ENCODE data around the gene SNX10. TPM values are rescaled to one million over a fixed set of nuclear protein-coding genes. Genes with fewer than 3 reads are reported as not detected.
A peak's percentile ranks its signal among the peaks of the same experiment; 100 is the strongest.
"Not testable (repeated sequence)": the region's sequence is repeated elsewhere in the genome, so short reads cannot be mapped to it uniquely, and the experiment has no call there.

Gene SNX10
- total RNA-seq, 4 donors from 2014 or later, result 1.5 to 5.9 (median 3.1) TPM; not detected in 1

DNA sequence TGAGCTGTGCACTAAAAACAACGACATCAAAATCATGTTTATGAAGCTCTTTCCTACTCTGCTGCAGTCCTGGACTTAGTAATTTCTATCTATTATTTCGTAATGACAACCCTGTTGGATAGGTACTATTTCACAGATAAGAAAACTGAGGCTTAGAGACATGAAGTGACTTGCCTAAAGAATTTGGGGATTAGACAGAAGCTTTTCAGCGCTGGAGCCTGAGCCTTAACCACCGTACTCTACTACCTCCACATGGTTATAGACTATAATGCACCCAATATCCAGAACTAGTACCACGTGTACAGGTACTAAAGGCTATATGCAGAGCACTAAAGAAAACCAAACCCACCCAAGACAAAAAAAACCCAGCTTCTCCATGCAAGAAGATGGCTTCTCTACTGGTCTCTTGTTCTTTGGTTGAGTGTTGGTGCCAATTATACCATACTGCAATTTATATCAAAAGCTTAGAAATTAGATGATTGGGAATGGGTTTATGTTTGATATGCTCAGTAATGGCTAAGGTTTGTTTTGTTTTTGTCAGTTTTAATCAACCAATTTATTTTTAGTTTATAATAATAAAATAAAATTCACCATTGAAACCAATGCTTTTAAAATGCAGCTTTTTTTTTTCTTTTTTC, 6.5 kb upstream of the SNX10 start:
- no peak for TF ChIP-seq POLR2AphosphoS5 (IDR thresholded peaks at IDR 0.05)
- TF ChIP-seq POLR2A (IDR thresholded peaks at IDR 0.05), result no peak
- no peak for TF ChIP-seq EP300 (IDR thresholded peaks at IDR 0.05; ENCODE audit: low read depth)
- in situ Hi-C loops (cut with MboI; ENCODE audit: low pct_ligation_motif_present in 1 of 4, low pct_unique_long_range_greater_than_20kb in 1 of 4, low sequenced_read_pairs in 3 of 4) (no loop called here), intact Hi-C loops (cut with DNase I; ENCODE audit: low total_unique reads) (no loop called here)
- no peaks in the 10 kb centered on the region for H3K27me3 ChIP-seq
- no peaks in the 10 kb centered on the region for H3K36me3 ChIP-seq
- no peak for DNase-seq
- no peaks in the 10 kb centered on the region for H3K9me3 ChIP-seq
- 70 to 85% methylated on average over 5 of the region's 5 CpGs for WGBS, 2 donors (ENCODE audit: low coverage in 1 of 2)
- H3K4me1 ChIP-seq, result no peaks in the 10 kb centered on the region
- no peak overlapping the region for H3K27ac ChIP-seq
- no peak overlapping the region for H3K4me3 ChIP-seq

- Histone ChIP-seq H3K27ac (no peak overlapping the region), H3K9me3 (no peaks in the 10 kb centered on the region), H3K4me3 (no peak overlapping the region), H3K36me3 (no peaks in the 10 kb centered on the region), H3K27me3 (no peaks in the 10 kb centered on the region), H3K4me1 (no peaks in the 10 kb centered on the region)
- TF ChIP-seq POLR2AphosphoS5 (IDR thresholded peaks at IDR 0.05) (no peak), POLR2A (IDR thresholded peaks at IDR 0.05) (no peak)
- WGBS, 2 donors (ENCODE audit: low coverage in 1 of 2), result 61 to 85% methylated on average over 2 of the region's 2 CpGs
- in situ Hi-C loops (cut with MboI; ENCODE audit: low pct_ligation_motif_present in 1 of 4, low pct_unique_long_range_greater_than_20kb in 1 of 4, low sequenced_read_pairs in 3 of 4), result no loop called here
- DNase-seq, result no peak
- intact Hi-C loops (cut with DNase I; ENCODE audit: low total_unique reads), result no loop called here
These were observed 5.5 kb upstream of the SNX10 start for GRCh38 chr7:26286157-26286556.

- H3K9me3 ChIP-seq; intact Hi-C loops (cut with DNase I; ENCODE audit: low total_unique reads); H3K4me3 ChIP-seq; in situ Hi-C loops (cut with MboI; ENCODE audit: low pct_ligation_motif_present in 1 of 4, low pct_unique_long_range_greater_than_20kb in 1 of 4, low sequenced_read_pairs in 3 of 4); H3K27ac ChIP-seq; DNase-seq; H3K27me3 ChIP-seq; H3K36me3 ChIP-seq: not testable (repeated sequence)
- WGBS, 2 donors (ENCODE audit: low coverage in 1 of 2), result 61 to 88% methylated on average over 2 to 5 of the region's 5 CpGs
- H3K4me1 ChIP-seq, result peaks cover 0 to 12% (median 2%) of the 10 kb centered on the region in 4 donors
These were observed 3.5 kb upstream of the SNX10 start for GRCh38 chr7:26288126-26288525.

- no peaks in the 10 kb centered on the region for H3K36me3 ChIP-seq
- H3K27me3 ChIP-seq, result no peaks in the 10 kb centered on the region
- no peak overlapping the region for H3K27ac ChIP-seq
- DNase-seq, result no peak
- no peak for TF ChIP-seq EP300 (IDR thresholded peaks at IDR 0.05; ENCODE audit: low read depth)
- TF ChIP-seq CTCF (IDR thresholded peaks at IDR 0.05), result no peak
- TF ChIP-seq POLR2AphosphoS5 (IDR thresholded peaks at IDR 0.05), result no peak
- TF ChIP-seq POLR2A (IDR thresholded peaks at IDR 0.05), result no peak
- H3K9me3 ChIP-seq, result no peaks in the 10 kb centered on the region
- intact Hi-C loops (cut with DNase I; ENCODE audit: low total_unique reads) (no loop called here), in situ Hi-C loops (cut with MboI; ENCODE audit: low pct_ligation_motif_present in 1 of 4, low pct_unique_long_range_greater_than_20kb in 1 of 4, low sequenced_read_pairs in 3 of 4) (no loop called here)
- H3K4me3 ChIP-seq, result peak overlapping the region in 3 of 4 donors; percentile 48 to 90 (median 59)
- peaks cover 0 to 12% (median 2%) of the 10 kb centered on the region in 4 donors for H3K4me1 ChIP-seq
- 48 to 65% methylated on average over 3 to 4 of the region's 4 CpGs for WGBS, 2 donors (ENCODE audit: low coverage in 1 of 2)
These were observed 411 bp upstream of the SNX10 start for GRCh38 chr7:26291251-26291650.

GRCh38 chr7:26292768-26293560, 1.3 kb downstream of the SNX10 start:
- Histone ChIP-seq H3K27ac (peak overlapping the region in 1 of 4 donors; percentile 71), H3K27me3 (no peaks in the 10 kb centered on the region), H3K4me3 (peak overlapping the region in 1 of 4 donors; percentile 90), H3K4me1 (peaks cover 0 to 12% (median 2%) of the 10 kb centered on the region in 4 donors), H3K36me3 (no peaks in the 10 kb centered on the region), H3K9me3 (no peaks in the 10 kb centered on the region)
- in situ Hi-C loops (cut with MboI; ENCODE audit: low pct_ligation_motif_present in 1 of 4, low pct_unique_long_range_greater_than_20kb in 1 of 4, low sequenced_read_pairs in 3 of 4) (no loop called here), intact Hi-C loops (cut with DNase I; ENCODE audit: low total_unique reads) (no loop called here)
- 75 to 81% methylated on average over 6 to 11 of the region's 11 CpGs for WGBS, 2 donors (ENCODE audit: low coverage in 1 of 2)
- no peak for TF ChIP-seq EP300 (IDR thresholded peaks at IDR 0.05; ENCODE audit: low read depth)
- TF ChIP-seq POLR2A (IDR thresholded peaks at IDR 0.05), result no peak
- TF ChIP-seq POLR2AphosphoS5 (IDR thresholded peaks at IDR 0.05), result no peak
- TF ChIP-seq CTCF (IDR thresholded peaks at IDR 0.05), result no peak
- DNase-seq, result peak; percentile 9
